HCT116 (cell line): ENCODE data around the gene TLE6.

Experiments
- CTCF ChIP-seq, 3 experiments: fragments of 200-600 bp in 1 of 3; sonication (generic) in 1 of 3; IDR thresholded peaks in 2 of 3; conservative IDR thresholded peaks in 1 of 3; 2 replicates each; pipeline ENCODE4 v1.5.1; 2012 to 2017; ENCODE audit warnings: low read depth in 2 of 3, low read length in 2 of 3, antibody characterized with exemption in 1 of 3, borderline replicate concordance in 1 of 3, control low read depth in 1 of 3, mild to moderate bottlenecking in 1 of 3, mixed read lengths in 1 of 3, mixed run types in 1 of 3, moderate library complexity in 1 of 3; ENCODE audit not compliant: insufficient read depth in 1 of 3
- EGR1 ChIP-seq: IDR thresholded peaks from 2 replicates; pipeline ENCODE4 v1.6.1; 2012; ENCODE audit warnings: low read depth
- EZH2 ChIP-seq: fragments of 200-600 bp; sonication (generic); IDR thresholded peaks from 2 replicates; pipeline ENCODE4 v1.6.1; 2017; ENCODE audit warnings: antibody characterized with exemption, mixed run types
- MAX ChIP-seq: IDR thresholded peaks from 2 replicates; pipeline ENCODE4 v1.6.1; 2012
- POLR2A ChIP-seq: IDR thresholded peaks from 2 replicates; pipeline ENCODE4 v1.7.0; 2011; ENCODE audit warnings: borderline replicate concordance; ENCODE audit not compliant: insufficient read depth, insufficient read length; ENCODE audit errors: extremely low read depth

DNA sequence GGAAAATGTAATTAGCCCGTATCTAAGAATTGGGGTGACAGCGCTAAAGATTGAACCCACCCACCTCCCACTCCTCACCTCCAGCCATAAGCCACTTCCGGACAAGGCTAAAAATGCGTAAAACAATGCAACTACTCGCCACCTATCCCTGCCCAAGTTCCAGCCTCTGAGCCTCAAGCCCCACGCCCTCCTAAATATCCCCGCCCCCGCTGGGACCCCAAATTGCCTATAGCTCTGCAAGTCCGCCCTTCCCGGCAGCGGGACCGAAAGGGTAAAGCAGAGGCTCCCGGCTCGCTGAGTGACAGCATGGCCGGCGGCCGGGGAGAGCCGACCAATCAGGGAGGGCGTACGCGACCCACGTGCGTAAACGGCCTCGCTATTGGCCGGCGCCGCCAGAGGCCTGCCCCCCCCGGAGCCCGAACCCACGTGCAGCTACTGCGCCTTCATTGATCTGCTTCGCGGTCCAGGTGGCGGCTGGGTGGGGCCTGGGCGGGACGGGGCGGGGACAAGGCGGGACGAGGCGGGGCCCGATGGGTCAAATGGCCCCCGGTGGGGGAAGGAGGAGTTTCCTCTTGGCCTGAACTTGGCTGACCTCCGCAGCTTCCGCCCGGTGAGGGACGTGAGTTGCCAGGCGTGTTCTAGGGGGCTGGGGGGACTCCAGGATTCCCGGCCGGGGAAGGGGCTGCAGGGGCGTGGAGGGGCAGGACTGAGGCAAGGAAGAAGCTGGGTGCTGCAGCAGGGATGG, at the start of gene TLE6:
- TF ChIP-seq POLR2A (no peak), MAX (peak; percentile 96), CTCF (IDR thresholded peaks at IDR 0.05 in 2 of 3, conservative IDR thresholded peaks at IDR 0.05 in 1 of 3; ENCODE audit: borderline replicate concordance in 1 of 3, insufficient read depth in 1 of 3, low read depth in 2 of 3, low read length in 2 of 3) (no peak), EGR1 (no peak), EZH2 (no peak)
